ENCODE results near the gene SDR42E2.
A peak's percentile ranks its signal among the peaks of the same experiment; 100 is the strongest.

Gene SDR42E2

DNA sequence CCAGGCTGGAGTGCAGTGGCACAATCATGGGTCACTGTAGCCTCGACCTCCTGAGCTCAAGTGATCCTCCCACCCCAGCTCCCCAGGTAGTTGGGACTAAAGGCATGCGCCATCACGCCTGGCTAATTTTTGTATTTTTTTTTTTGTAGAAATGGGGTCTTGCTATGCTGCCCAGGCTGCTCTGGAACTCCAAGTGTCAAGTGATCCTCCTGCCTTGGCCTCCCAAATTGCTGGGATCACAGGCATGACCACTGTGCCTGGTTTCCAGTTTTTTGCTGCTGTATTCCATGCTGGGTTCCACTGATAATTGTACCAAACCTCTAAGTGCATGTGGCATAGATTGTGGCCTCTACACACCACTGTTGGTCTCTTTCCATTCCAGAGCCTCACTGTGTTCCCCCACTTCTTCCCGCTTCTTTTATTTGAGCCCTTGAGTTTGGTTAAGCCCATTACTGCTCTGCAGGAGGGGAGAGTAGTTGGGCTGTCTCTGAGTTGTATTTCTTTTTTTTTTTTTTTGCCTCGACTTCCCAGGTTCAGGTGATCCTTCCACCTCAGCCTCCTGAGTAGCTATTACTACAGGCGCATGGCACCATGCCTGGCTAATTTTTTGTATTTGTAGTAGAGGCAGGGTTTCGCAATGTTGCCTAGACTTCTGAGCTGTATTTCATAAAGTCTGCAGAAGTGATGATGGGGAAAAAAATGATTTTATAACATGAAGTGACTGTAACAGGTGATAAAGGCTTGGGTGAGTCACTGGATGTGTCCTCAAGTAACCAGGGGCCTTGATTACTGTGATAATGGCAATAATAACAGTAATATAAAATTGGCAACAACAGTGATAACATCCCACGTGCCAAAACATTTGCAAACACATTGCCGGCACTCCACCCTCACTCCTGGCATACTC, 73.8 kb downstream of the SDR42E2 start:
- Mint-ChIP-seq H3K27me3 (no peaks in the 10 kb centered on the region), H3K9me3 (no peaks in the 10 kb centered on the region), H3K4me1 (ENCODE audit: low read depth in 2 of 2) (peaks cover 11 to 14% of the 10 kb centered on the region in 2 donors), H3K36me3 (ENCODE audit: insufficient read depth) (peaks cover 12% of the 10 kb centered on the region), H3K4me3 (no peak overlapping the region), H3K27ac (no peak overlapping the region)
- ATAC-seq (replicated peaks) (no peak), DNase-seq (no peak)

DNA sequence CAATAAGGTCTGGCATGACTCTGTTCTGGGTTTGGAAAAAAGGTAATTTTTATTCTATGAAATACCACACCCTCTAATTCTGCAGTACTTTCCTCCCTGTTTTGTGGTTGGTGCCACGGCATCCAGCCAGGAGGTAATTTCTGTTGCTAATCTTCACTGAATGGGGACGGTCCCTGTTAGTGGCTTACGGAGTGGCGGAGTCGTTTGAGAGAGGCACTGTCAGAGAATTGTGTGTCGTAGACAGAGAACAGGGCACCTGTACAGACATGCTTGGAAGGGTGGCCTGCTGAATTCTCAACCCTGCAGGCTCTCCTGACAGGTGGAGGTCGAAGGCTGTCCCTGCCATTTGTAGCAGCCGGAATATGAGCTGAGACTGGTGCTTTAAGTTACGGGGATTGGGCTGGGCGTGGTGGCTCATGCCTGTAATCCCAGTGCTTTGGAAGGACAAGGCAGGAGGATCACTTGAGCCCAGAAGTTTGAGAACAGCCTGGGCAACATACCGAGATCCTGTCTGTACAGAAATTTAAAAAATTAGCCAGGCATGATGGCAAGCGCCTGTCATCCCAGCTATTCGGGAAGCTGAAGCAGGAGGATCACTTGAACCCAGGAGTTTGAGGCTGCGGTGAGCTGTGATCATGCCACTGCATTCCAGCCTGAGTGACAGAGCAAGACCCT, 77.0 kb downstream of the SDR42E2 start:
- DNase-seq: no peak
- no peak for ATAC-seq (replicated peaks)
- peak overlapping the region; percentile 84 to 94 for H3K27ac Mint-ChIP-seq
- no peak overlapping the region for H3K4me3 Mint-ChIP-seq
- no peaks in the 10 kb centered on the region for H3K9me3 Mint-ChIP-seq
- H3K4me1 Mint-ChIP-seq (ENCODE audit: low read depth in 2 of 2): peaks cover 12 to 13% of the 10 kb centered on the region in 2 donors
- H3K27me3 Mint-ChIP-seq: no peaks in the 10 kb centered on the region
- peaks cover 14% of the 10 kb centered on the region for H3K36me3 Mint-ChIP-seq (ENCODE audit: insufficient read depth)

GRCh38 chr16:22240023-22240710, 77.9 kb downstream of the SDR42E2 start:
- Mint-ChIP-seq H3K4me1 (ENCODE audit: low read depth in 2 of 2) (peaks cover 12 to 13% of the 10 kb centered on the region in 2 donors), H3K27me3 (no peaks in the 10 kb centered on the region), H3K4me3 (peak overlapping the region in 1 of 2 donors; percentile 74), H3K27ac (peak overlapping the region; percentile 93 to 94), H3K36me3 (ENCODE audit: insufficient read depth) (peaks cover 14% of the 10 kb centered on the region), H3K9me3 (no peaks in the 10 kb centered on the region)
- DNase-seq (no peak), ATAC-seq (replicated peaks) (no peak)

All from effector memory CD8-positive, alpha-beta T cell (primary cell).